Stimulated activated CD4-positive, alpha-beta T cell treated with anti-CD3 and anti-CD28 coated beads, Interleukin-2, amount 100 ng/mL, for 4 hours (primary cell): Measurements from ENCODE around the gene C1orf21.

ENCODE experiments used
- DNase-seq: peaks from one replicate; pipeline ENCODE4 v3.0.0-alpha.2; 2020; ENCODE audit warnings: low read depth

C1orf21 gene

GRCh38 chr1:184630679-184631060 lies 243.8 kb downstream of the C1orf21 start:
- no peak for DNase-seq

DNA sequence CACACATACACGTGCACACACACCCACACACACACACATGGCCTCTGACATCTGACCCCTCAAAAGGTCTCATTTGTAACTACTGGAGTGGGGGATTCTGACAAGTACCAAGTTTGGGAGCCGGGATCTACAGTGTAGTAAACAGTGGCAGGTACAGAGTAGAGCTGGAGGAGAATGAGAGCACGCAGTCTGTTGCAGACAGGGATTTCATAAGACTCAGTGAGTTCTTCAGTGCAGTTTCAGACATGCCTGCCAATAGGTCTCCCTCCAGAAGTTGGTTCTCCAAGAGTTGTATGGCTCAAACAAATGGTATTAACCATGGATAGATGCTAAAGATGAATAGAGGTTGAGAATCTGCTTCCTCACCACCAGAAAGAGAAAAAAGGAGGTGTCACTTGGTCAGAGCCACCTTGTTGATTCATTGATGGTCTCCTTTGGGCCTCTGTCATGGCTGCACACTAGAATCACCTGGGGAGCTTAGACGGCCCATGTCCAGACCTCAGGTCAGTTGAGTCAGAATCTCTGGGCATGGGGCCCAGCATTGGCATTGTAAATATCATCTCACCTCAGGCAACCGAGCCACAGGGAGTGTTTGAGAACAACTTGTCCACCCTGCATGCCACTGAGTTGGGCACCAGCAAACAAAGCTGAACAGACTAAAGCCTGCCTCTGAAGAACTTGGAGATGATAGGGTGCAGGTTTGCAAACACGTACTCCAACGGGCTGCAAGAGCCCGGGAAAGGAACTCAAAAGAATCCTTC lies 245.8 kb downstream of the C1orf21 start:
- DNase-seq, result no peak

DNA sequence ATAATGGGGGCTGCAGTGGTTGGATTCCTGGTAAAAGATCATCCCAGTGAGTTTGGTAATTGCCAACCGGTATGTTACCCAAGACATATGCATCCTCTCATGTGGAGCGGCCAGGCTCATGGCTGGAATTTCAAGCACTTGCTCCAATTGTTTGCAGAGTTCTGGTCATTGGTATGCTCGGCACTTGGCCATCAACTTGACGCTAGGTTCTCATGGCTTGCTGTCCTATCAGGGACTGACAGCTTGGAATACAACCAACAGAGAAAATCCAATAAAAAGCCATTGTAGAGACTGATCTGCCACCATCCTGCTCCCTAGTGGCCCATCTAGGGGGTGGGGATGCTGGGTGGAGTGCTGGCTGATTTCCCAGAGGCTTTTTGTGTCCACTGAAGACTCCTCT lies 247.0 kb downstream of the C1orf21 start:
- no peak for DNase-seq

- no peak for DNase-seq
Observed at GRCh38 chr1:184634296-184634695, 247.5 kb downstream of the C1orf21 start.

GRCh38 chr1:184635347-184635979 lies 248.6 kb downstream of the C1orf21 start:
- no peak for DNase-seq

- DNase-seq, result no peak
Observed at GRCh38 chr1:184635980-184636431, 249.2 kb downstream of the C1orf21 start.

GRCh38 chr1:184637664-184638240 lies 250.9 kb downstream of the C1orf21 start:
- DNase-seq, result no peak

- no peak for DNase-seq
Observed at GRCh38 chr1:184639205-184639604, 252.4 kb downstream of the C1orf21 start.

DNA sequence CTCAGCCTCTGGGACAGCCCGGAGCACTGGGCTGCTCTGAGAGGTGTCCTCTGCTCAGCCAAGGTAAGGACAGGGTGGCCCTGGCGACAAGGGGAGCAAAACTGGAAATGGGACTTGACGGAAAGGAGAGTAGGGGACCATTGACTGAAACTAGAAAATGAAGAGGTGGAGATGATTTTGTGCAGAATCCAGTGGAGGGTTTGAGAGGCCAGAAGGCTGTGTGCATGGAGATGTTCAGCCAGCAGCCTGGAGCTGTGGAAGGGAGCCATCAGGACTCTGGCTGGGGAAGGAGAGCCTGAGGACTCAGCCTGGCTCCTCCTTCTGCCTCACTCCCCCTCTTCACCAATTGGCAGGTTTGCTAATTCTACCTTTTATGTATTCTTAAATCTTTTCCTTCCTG lies 253.7 kb downstream of the C1orf21 start:
- no peak for DNase-seq

- no peak for DNase-seq
Observed at GRCh38 chr1:184641894-184642293, 255.1 kb downstream of the C1orf21 start.

DNA sequence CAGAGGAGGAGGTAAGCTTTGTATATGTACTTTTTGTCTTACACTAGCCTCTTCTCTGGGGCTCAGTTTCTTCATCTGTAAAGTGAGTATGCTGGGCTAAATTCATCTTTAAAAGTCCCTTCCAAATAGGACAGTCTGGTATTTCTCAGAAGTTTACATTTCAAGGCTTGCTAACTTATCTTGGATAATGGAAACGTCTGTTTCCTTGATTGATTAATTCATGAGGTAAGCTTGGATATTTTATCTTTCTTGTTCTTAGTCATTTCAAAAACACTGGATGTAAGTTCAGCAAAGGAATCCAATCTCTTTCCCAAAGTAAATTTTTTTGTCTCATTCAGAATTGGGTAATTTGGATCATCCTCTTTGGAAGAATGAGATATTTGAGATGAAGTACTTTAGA lies 256.8 kb downstream of the C1orf21 start:
- DNase-seq, result no peak

DNA sequence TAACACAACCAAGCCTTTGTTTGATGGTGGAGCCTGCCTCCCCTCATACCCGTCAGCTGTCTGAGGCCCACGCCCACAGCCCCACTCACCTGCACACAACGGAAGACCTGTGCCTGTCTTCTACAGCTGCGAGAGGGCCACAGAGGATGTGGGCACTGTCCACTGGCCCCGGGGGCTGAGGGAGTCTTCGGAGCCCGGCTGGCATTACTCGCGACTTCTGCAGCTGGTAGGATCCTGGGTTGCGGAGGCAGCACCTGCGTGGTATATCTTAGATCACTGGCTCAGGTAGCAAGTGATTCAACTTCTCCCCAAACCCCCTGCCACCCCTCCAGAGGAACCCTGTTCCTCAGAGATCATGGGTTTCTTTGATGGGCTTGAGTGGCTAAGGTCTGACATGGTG lies 257.9 kb downstream of the C1orf21 start:
- no peak for DNase-seq

- no peak for DNase-seq
Observed at GRCh38 chr1:184646178-184646701, 259.4 kb downstream of the C1orf21 start.

- no peak for DNase-seq
Observed at GRCh38 chr1:184646824-184647223, 260.0 kb downstream of the C1orf21 start.

GRCh38 chr1:184647471-184647870 lies 260.6 kb downstream of the C1orf21 start:
- no peak for DNase-seq

DNA sequence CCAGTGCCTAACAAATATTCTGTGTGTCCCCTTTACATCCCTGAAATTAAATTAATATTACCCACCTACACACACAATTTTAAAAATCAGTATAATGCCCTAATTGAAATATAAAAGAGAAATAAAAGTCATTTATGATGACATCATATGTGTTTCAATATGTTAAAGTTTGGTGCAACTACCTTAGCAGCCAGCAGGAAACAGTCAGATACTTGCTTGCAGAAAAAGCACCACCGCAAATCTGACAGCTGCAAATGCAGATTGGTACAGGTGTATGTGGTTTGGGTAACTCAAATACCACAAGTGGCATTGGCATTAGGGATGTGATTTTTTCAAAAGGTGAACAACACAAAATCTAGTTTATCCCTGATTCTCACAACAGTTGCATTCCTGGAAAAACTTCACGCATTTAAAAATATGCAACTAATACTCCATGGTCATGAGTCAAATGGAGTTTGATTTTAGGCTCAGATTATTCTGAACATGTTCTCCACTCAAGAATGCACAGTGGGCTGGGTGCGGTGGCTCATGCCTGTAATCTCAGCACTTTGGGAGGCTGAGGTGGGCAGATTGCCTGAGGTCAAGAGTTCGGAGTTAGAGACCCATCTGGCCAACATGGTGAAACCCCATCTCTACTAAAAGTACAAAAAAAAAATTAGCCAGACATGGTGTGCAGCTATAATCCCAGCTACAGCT lies 261.5 kb downstream of the C1orf21 start:
- no peak for DNase-seq

GRCh38 chr1:184648856-184649201 lies 262.0 kb downstream of the C1orf21 start:
- no peak for DNase-seq

- DNase-seq, result no peak
Observed at GRCh38 chr1:184649451-184649888, 262.6 kb downstream of the C1orf21 start.

GRCh38 chr1:184650177-184650866 lies 263.5 kb downstream of the C1orf21 start:
- no peak for DNase-seq

DNA sequence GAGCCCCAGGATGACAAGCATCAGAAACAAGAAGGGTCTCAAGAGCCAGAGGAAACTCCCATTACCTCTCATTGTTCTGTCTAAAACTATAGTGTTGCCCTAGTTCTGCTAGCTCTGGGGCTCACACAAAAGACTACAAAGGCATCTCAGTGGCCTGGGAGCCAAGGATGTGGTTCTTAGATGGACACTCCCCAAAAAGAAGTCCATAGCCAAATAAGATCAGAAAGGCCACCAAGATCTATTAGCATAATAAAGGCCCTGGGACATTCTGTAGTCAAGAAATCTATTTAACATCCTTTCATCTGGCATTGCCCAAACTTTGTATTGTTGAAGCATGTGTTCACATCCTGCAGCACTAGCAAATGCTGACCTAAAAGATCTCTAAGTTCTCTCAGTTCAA lies 268.4 kb downstream of the C1orf21 start:
- DNase-seq, result no peak

DNA sequence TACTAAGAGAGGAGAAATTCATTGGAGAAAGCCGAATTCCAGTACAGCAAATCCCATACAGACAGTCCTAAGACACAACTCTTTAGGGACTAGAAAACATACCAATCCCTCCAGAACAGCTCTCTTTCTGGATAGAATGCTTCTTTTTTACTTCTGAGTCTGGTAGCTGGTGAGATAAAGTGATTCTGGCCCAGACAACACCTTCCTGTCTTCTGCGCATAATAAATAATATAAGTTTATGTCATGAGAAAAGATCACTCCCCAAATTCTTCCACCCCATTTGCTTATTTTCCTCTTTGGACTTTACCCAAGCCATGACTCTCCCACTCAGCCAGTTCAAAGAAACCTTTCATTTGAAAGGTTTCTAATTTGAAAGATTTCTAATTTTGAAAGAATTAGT lies 269.4 kb downstream of the C1orf21 start:
- DNase-seq, result no peak

DNA sequence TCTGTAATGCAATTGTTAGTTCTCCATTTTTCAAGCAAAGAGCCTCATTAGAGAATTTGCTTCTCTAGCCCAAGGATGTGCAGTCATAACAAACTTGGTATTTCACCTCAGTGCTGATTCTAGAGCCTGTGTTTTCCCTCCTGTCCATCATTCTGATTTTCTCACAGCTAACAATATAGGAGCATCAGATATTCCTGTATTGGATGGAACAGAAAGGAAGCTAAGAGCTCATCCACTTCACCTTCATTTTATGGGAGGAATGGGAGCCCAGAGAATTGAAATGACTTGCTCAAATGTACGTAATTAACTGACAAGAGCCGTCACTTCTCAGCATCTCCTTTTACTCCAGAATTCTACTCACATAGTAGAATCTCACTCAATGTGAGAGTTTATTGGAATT lies 271.2 kb downstream of the C1orf21 start:
- DNase-seq, result no peak
